ENCODE measurements around the gene ACACA.
"Not testable (repeated sequence)": the region's sequence is repeated elsewhere in the genome, so short reads cannot be mapped to it uniquely, and the experiment has no call there.

ACACA gene

GRCh38 chr17:37089956-37090355 lies 316.7 kb downstream of the ACACA start:
- DNase-seq = no peak

GRCh38 chr17:37088913-37089312 lies 317.7 kb downstream of the ACACA start:
- no peak for DNase-seq

GRCh38 chr17:37088459-37088858 lies 318.2 kb downstream of the ACACA start:
- no peak for DNase-seq

GRCh38 chr17:37087683-37088082 lies 319.0 kb downstream of the ACACA start:
- no peak for DNase-seq

- no peak for DNase-seq
Measured at GRCh38 chr17:37086948-37087347, 319.7 kb downstream of the ACACA start.

GRCh38 chr17:37086334-37086733 lies 320.3 kb downstream of the ACACA start:
- DNase-seq = no peak

GRCh38 chr17:37084372-37084771 lies 322.3 kb downstream of the ACACA start:
- no peak for DNase-seq

- DNase-seq = no peak
Measured at GRCh38 chr17:37083456-37083855, 323.2 kb downstream of the ACACA start.

GRCh38 chr17:37082985-37083384 lies 323.7 kb downstream of the ACACA start:
- DNase-seq = no peak

- no peak for DNase-seq
Measured at GRCh38 chr17:37082311-37082860, 324.2 kb downstream of the ACACA start.

- no peak for DNase-seq
Measured at GRCh38 chr17:37081287-37081686, 325.3 kb downstream of the ACACA start.

- no peak for DNase-seq
Measured at GRCh38 chr17:37079735-37080134, 326.9 kb downstream of the ACACA start.

GRCh38 chr17:37079065-37079708 lies 327.4 kb downstream of the ACACA start:
- DNase-seq = no peak

GRCh38 chr17:37073464-37073863 lies 333.2 kb downstream of the ACACA start:
- not testable (repeated sequence) for DNase-seq

- DNase-seq = no peak
Measured at GRCh38 chr17:37069087-37069486, 337.5 kb downstream of the ACACA start.

GRCh38 chr17:37068266-37068665 lies 338.4 kb downstream of the ACACA start:
- DNase-seq = no peak

- DNase-seq = no peak
Measured at GRCh38 chr17:37067555-37068111, 339.0 kb downstream of the ACACA start.

GRCh38 chr17:37066322-37067255 lies 340.0 kb downstream of the ACACA start:
- no peak for DNase-seq

- DNase-seq = no peak
Measured at GRCh38 chr17:37065486-37066321, 340.9 kb downstream of the ACACA start.

- DNase-seq = no peak
Measured at GRCh38 chr17:37064956-37065355, 341.7 kb downstream of the ACACA start.

GRCh38 chr17:37064206-37064605 lies 342.4 kb downstream of the ACACA start:
- DNase-seq = no peak

- DNase-seq = no peak
Measured at GRCh38 chr17:37062021-37062420, 344.6 kb downstream of the ACACA start.

GRCh38 chr17:37060928-37061327 lies 345.7 kb downstream of the ACACA start:
- DNase-seq = no peak

Data from activated naive CD4-positive, alpha-beta T cell treated with anti-CD3 and anti-CD28 coated beads, Interleukin-2, amount 50 U/mL, for 16 hours (primary cell).